ENCODE data around the gene VAC14. TPM values are rescaled to one million over a fixed set of nuclear protein-coding genes. Genes with fewer than 3 reads are reported as not detected.

VAC14 gene
- total RNA-seq, 1 experiment from 2014 or later: 49.9 TPM

DNA sequence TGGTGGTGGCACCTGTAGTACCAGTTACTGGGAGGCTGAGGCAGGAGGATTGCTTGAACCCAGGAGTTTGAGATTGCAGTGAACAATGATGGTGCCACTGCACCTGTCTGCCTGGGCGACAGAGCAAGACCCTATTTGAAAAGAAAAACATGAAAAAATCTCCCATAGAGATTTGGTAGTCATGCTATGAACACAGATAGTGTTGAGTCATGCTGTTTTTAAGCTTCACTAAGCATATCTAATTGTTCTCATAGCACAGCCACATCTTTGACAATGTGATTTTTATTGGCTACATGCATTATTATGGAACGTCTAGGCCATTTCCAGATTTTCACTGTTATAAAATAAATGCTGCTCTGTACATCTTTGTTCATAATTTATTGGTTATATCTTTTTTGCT, 148.6 kb downstream of the VAC14 start:
- H3K4me1 Mint-ChIP-seq: peaks cover 14 to 20% of the 10 kb centered on the region in 2 experiments
- WGBS (ENCODE audit: extremely low coverage, insufficient read length, low lambda C conversion rate): no CpG with 5 or more reads among the region's 2 CpGs

More for the DNA sequence above, 148.6 kb downstream of the VAC14 start:
- Histone ChIP-seq H2AFZ (ENCODE audit: low read length) (no peak overlapping the region), H3K56ac (ENCODE audit: insufficient read length, low read depth, low read length) (no peak overlapping the region), H3K27ac (ENCODE audit: insufficient read length, low read depth, low read length) (no peak overlapping the region), H2BK5ac (ENCODE audit: insufficient read length, low read length) (no peak overlapping the region), H3K4me2 (ENCODE audit: insufficient read depth, insufficient read length, low read length) (no peak overlapping the region), H3K23me2 (ENCODE audit: insufficient read length, low read depth, low read length, poor library complexity, severe bottlenecking) (no peaks in the 10 kb centered on the region), H3K9me3 (ENCODE audit: control insufficient read depth, low read depth, low read length) (no peaks in the 10 kb centered on the region), H2BK12ac (ENCODE audit: insufficient read length, low read depth, low read length) (no peak overlapping the region), H3K79me1 (ENCODE audit: insufficient read depth, low read depth, low read length, poor library complexity, severe bottlenecking) (no peaks in the 10 kb centered on the region), H3K4ac (ENCODE audit: low read depth, low read length) (no peak overlapping the region), H3K18ac (ENCODE audit: insufficient read length, low read depth, low read length) (no peak overlapping the region), H3K4me1 (ENCODE audit: insufficient read depth, low read length) (no peaks in the 10 kb centered on the region), H4K8ac (replicated peaks; ENCODE audit: insufficient read length, low read depth, low read length) (no peak overlapping the region), H2BK20ac (ENCODE audit: low read depth, low read length, poor library complexity, severe bottlenecking) (no peak overlapping the region), H4K20me1 (ENCODE audit: control insufficient read depth, insufficient read depth, insufficient read length) (no peaks in the 10 kb centered on the region), H4K5ac (ENCODE audit: insufficient read length, low read depth, low read length) (no peak overlapping the region), H2BK120ac (ENCODE audit: low read depth, low read length, poor library complexity, severe bottlenecking) (no peak overlapping the region), H3K14ac (ENCODE audit: insufficient read depth, low read length) (no peak overlapping the region), H3K9ac (ENCODE audit: extremely low read depth, insufficient read length, low read length) (no peak overlapping the region), H3T11ph (ENCODE audit: low read length) (no peak overlapping the region), H4K91ac (ENCODE audit: insufficient read length, low read depth, low read length) (no peak overlapping the region), H2AK5ac (ENCODE audit: insufficient read length, low read length) (no peak overlapping the region), H3K27me3 (ENCODE audit: insufficient read depth, low read length) (no peaks in the 10 kb centered on the region), H2BK15ac (ENCODE audit: low read depth, low read length) (no peak overlapping the region), H3K23ac (ENCODE audit: insufficient read length, low read depth, low read length) (no peak overlapping the region), H3K79me2 (ENCODE audit: insufficient read depth, low read length) (no peaks in the 10 kb centered on the region)
- H3K27me3 Mint-ChIP-seq (ENCODE audit: low read depth): no peaks in the 10 kb centered on the region; the same call in 1 of the 2 replicates
- H3K36me3 Mint-ChIP-seq (ENCODE audit: insufficient read depth in 1 of 3, low read depth in 3 of 3): peaks cover 0 to 11% (median 6%) of the 10 kb centered on the region in 3 experiments; a peak in 6 of 7 replicates
- H3K9me3 Mint-ChIP-seq: peaks cover 4 to 6% of the 10 kb centered on the region in 2 experiments; a peak in 2 of 5 replicates
- TF ChIP-seq, protein P1, sequence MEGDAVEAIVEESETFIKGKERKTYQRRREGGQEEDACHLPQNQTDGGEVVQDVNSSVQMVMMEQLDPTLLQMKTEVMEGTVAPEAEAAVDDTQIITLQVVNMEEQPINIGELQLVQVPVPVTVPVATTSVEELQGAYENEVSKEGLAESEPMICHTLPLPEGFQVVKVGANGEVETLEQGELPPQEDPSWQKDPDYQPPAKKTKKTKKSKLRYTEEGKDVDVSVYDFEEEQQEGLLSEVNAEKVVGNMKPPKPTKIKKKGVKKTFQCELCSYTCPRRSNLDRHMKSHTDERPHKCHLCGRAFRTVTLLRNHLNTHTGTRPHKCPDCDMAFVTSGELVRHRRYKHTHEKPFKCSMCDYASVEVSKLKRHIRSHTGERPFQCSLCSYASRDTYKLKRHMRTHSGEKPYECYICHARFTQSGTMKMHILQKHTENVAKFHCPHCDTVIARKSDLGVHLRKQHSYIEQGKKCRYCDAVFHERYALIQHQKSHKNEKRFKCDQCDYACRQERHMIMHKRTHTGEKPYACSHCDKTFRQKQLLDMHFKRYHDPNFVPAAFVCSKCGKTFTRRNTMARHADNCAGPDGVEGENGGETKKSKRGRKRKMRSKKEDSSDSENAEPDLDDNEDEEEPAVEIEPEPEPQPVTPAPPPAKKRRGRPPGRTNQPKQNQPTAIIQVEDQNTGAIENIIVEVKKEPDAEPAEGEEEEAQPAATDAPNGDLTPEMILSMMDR (conservative IDR thresholded peaks at IDR 0.05): no peak
- no peak for DNase-seq
- H3K4me3 Mint-ChIP-seq: no peak overlapping the region
- no peak overlapping the region for H3K27ac Mint-ChIP-seq
